Right renal pelvis (tissue), 4 donors: Measurements from ENCODE around the gene TMEM80. TPM values are rescaled to one million over a fixed set of nuclear protein-coding genes. Genes with fewer than 3 reads are reported as not detected.
"Not testable (repeated sequence)": the region's sequence is repeated elsewhere in the genome, so short reads cannot be mapped to it uniquely, and the experiment has no call there.

ENCODE experiments used
- DNase-seq, 4 donors: peaks; one replicate each; pipeline ENCODE4 v3.0.0-alpha.2; 2013; ENCODE audit warnings: low read depth in 4 of 4, low spot score in 3 of 4, missing footprints in 1 of 4
- polyA plus RNA-seq, 4 donors: library from polyadenylated mRNA; unstranded; fragments of 120-200 nt; gene quantifications; one replicate each; pipeline ENCODE4 v1.2.1, GENCODE V29; 2013; ENCODE audit not compliant: insufficient read length in 4 of 4

TMEM80 gene
- polyA plus RNA-seq = 10 to 100 TPM; 37.4 to 45.2 (median 42.2) TPM

GRCh38 chr11:695538-696248, at the start of gene TMEM80:
TMEM80 (plus strand) TSS chr11:695816; CDS start chr11:695828, 12 bp downstream.
- peak; percentile 95 to 99 (median 98) for DNase-seq

- DNase-seq = no peak
These were observed 49.4 kb upstream of the TMEM80 start for GRCh38 chr11:646214-646613.

GRCh38 chr11:647672-648158, 47.9 kb upstream of the TMEM80 start:
- not testable (repeated sequence) for DNase-seq

GRCh38 chr11:650482-650881, 45.1 kb upstream of the TMEM80 start:
- no peak for DNase-seq

GRCh38 chr11:653136-653535, 42.5 kb upstream of the TMEM80 start:
- not testable (repeated sequence) for DNase-seq

GRCh38 chr11:653837-654236, 41.8 kb upstream of the TMEM80 start:
- DNase-seq = no peak

- DNase-seq = not testable (repeated sequence)
These were observed 41.2 kb upstream of the TMEM80 start for GRCh38 chr11:654444-654843.

- no peak for DNase-seq
These were observed 40.4 kb upstream of the TMEM80 start for GRCh38 chr11:655036-655726.

- DNase-seq = no peak
These were observed 39.2 kb upstream of the TMEM80 start for GRCh38 chr11:656426-656825.

GRCh38 chr11:656866-657265, 38.8 kb upstream of the TMEM80 start:
- no peak for DNase-seq

GRCh38 chr11:657691-658126, 37.9 kb upstream of the TMEM80 start:
- no peak for DNase-seq

GRCh38 chr11:659532-660085, 36.0 kb upstream of the TMEM80 start:
- no peak for DNase-seq

GRCh38 chr11:660281-660680, 35.3 kb upstream of the TMEM80 start:
- DNase-seq = no peak

GRCh38 chr11:660681-661444, 34.8 kb upstream of the TMEM80 start:
- DNase-seq = no peak

- DNase-seq = no peak
These were observed 32.8 kb upstream of the TMEM80 start for GRCh38 chr11:662689-663274.

GRCh38 chr11:665062-665703, 30.4 kb upstream of the TMEM80 start:
- DNase-seq = peak; percentile 19 to 47 (median 30)

- DNase-seq = no peak
These were observed 29.8 kb upstream of the TMEM80 start for GRCh38 chr11:665704-666281.

GRCh38 chr11:673866-674265, 21.8 kb upstream of the TMEM80 start:
- no peak for DNase-seq

- DNase-seq = no peak
These were observed 21.2 kb upstream of the TMEM80 start for GRCh38 chr11:674406-674805.

- no peak for DNase-seq
These were observed 17.3 kb upstream of the TMEM80 start for GRCh38 chr11:678297-678696.
